ENCODE measurements around the gene HEBP1.
"Not testable (repeated sequence)": the region's sequence is repeated elsewhere in the genome, so short reads cannot be mapped to it uniquely, and the experiment has no call there.

The HEBP1 gene, protein sequence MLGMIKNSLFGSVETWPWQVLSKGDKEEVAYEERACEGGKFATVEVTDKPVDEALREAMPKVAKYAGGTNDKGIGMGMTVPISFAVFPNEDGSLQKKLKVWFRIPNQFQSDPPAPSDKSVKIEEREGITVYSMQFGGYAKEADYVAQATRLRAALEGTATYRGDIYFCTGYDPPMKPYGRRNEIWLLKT

DNA sequence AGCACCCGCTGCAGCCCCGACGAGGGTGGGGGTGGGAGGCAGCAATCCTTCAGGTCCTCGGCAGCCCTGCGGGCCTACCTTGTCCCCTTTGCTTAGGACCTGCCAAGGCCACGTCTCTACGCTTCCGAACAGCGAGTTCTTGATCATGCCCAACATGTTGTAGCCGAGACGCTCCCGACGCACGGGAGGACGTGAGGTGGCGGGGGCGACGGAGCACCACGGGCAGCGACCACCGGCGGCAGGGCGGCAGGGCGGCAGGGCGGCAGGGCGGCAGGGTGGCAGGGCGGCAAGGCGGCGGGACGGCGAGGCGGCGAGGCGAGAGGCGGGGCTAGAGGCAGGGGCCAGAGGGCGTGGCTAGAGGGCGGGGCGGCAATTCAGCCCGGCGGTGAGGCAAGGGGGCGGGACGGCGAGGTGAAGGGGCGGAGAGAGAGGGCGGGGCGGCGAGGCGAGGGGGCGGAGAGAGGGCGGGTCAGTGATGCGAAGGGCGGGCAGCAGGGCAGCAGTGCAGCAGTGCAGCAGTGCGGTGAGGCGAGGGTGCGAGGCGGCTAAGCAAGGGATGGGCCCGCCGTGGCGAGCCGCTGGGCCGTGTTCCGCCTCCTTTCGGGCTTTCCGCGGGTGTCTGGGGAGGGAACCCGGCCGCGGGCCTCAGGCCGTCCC, at the start of gene HEBP1:
Gene HEBP1, minus strand, starts transcription at position 307 of the 657 bp plus-strand sequence. Its CDS starts 151 bp downstream, at position 156.
- DNase-seq (ENCODE audit: low read depth) = peak; percentile 97

DNA sequence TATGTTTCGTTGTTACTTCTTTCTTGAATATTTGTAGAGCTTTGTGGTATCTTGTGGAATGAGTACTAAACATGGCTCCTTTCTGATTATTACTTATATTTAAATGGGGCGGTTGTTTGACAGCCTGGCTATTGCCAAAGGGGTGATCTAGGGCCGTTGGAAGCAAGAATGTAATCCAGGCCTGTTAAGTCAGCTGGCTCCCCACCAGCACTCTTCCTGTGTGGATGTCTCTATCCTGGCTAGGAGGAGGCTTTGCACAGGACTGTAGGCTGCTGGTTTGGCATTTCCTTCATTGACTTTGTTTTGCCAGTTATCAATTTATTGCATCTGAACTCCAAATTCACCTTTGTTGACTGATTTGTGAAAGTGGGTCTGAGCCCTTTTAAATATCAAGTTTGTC, 49.8 kb upstream of the HEBP1 start:
- no peak for DNase-seq (ENCODE audit: low read depth)

DNA sequence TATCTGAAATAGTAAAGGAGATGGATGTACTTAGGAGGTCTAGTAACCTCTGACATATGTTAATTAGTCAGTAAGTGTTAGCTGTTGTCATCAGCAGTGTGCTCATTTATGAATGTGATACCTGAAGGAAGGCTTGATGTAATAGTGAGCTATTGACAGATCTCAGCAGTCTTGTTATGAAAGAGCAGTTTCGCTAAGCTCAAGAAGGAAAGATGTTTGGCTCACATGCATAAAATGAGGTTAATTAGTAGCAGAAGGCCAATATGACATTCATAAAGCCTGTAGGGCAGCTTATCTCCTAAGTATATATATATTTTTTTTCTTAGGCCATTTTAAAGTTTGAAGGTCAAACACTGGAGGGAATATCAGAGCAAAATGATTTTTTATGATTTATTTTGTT, 46.9 kb upstream of the HEBP1 start:
- DNase-seq (ENCODE audit: low read depth) = no peak

DNA sequence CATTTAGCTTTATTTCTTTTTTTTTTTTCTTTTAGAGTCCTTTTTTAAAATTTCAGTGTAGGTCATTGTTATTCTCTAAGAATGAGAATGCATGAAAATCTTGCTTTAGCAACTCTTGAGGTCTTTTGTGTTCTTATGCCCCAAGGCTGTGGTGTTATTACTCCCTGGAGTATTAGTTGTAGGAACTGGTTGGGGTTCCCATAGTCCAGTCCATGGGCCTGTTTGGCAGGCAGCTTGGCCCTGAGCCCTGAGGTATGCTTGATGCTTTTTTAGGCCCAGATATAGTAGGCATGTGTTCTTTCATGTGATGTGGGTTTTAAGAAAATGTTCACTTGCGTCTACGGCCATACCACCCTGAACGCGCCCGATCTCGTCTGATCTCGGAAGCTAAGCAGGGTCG, 45.8 kb upstream of the HEBP1 start:
- DNase-seq (ENCODE audit: low read depth) = no peak

DNA sequence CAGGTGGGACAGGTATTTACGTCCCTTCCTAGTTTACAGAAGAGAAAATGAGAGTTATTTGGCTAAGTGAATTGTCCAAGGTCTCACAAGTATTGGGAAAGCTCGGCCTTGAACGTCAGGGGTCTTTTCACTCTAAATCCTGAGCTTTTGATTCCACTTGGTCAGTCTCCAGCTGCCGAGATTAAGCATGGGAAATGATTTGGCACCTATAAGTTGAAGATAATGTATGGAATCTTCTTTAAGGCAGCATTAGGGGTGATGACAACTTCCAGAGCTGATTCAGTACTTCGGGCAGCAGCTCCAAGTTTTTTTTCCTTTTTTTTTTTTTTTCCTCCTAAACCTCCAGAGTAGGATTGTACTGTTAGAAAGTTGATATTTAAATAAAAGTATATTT, 44.8 kb upstream of the HEBP1 start:
- DNase-seq (ENCODE audit: low read depth) = no peak

DNA sequence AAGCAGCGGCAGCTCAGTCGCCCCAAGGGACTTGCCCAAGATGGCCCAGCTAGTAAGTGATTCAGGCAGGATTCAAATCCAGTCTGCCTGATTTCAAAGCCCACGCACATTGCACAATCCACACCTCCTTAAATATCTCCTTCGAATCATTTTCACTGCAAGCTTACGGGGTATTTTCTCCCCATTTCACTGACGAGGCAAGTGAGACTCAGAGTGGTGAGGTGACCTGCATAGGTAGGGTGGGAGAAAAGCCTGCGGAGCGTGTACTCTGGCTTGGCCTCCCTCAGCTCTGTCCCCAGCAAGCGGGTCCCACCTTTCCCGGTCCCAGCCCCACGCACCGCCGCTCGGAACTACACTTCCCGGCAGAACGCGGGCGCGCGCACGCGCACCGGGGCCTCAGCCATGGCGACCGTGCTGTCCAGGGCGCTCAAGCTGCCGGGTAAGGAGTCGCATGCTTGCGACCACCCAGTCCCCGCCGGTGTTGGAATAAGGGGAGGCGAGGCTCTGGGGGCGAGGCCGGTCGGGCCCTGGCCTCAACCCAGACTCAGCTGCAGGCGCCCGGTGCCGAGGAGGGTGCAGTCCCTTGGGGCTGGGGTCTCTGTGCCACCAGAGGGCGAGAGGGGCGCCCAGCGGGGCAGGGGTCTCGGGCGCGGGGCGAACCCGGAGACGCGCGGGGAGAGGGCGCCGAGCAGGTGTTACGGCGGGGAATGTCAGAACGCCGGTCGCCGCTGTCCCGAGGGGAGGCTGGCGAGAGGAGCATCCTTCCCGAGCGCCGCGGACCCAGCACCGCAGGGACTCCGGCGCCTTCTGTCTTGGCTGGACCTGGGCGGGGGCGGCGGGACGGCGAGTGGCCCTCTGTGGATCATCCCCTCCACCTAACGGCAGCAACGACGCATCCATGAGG, 44.2 kb upstream of the HEBP1 start, which contains the start of gene FAM234B:
Gene FAM234B, plus strand, starts transcription at position 380 of the 904 bp plus-strand sequence. Its CDS starts 23 bp downstream, at position 403.
- peak; percentile 70 for DNase-seq (ENCODE audit: low read depth)

DNA sequence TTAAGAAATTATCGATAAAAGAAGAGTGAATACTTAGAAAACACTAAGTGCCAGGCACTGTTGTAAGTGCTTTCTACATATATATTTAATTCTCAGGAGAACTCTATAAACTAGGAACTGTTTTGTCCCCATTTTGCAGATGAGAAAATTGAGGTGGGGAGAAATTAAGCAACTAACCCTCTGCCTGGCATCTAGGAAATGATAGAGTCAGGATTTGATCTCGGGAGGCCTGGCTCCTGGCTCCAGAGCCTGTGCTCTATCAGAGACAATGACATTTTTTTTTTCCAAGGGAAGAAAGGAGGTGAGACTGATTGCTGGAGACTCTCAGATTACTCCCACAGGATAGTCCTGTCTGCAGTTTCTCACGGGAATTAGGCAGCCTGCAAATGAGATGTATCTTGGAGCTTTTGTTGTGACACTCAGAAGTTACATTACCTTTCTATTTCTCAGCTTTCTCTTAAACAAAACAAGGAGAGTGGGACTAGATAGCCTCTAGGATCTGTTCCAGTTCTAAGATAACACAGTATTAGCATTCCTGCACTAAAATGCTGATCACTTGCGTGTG, 42.7 kb upstream of the HEBP1 start:
- DNase-seq (ENCODE audit: low read depth) = no peak

DNA sequence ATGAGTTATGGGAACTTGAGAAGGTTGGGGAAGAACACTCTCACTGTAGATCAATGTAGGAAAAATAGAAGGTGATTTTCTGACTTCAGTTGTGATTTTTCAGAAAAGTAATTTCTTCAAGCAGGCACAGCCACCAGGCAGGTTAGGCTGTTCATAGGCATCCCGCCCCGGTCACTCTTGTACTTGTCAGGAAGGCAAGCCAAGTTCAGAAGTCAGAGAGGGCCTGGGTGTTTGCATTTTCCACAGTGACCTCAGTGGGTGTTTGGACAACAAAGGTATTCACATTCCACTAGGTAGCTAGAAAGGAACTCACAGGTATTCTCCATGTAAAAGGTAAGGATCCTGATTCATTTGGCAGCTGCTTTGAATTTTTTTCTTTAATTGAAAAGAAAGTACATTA, 41.2 kb upstream of the HEBP1 start:
- no peak for DNase-seq (ENCODE audit: low read depth)

DNA sequence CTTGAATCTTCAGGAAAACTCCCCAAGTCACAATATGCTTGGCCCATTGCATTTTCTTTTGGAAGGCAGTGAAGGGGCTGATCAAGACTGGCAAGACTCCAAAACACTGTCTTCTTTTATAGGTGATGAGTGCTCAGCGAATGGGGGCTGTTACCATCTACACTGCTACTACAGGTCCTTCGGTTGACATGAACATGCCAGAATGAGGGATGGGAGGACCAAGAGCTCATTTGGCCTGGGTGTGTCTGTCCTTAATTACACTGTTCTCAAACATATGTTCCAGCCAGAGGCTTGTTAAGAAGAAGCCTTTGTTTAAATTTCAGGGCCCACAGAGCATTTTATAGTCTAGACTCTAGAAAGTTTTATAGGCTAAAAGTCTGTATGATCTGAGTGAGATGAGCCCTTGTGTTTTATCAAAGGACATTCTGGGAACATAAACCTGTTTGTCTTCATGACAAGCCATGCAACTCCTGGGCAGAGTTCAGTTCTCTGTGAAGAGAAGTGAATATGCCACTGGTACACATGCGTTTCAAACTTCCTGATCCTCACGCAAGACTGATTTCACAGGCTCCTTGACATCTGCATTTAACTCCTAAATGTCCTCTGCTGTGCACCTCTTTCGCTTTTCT, 39.4 kb upstream of the HEBP1 start:
- DNase-seq (ENCODE audit: low read depth) = no peak

DNA sequence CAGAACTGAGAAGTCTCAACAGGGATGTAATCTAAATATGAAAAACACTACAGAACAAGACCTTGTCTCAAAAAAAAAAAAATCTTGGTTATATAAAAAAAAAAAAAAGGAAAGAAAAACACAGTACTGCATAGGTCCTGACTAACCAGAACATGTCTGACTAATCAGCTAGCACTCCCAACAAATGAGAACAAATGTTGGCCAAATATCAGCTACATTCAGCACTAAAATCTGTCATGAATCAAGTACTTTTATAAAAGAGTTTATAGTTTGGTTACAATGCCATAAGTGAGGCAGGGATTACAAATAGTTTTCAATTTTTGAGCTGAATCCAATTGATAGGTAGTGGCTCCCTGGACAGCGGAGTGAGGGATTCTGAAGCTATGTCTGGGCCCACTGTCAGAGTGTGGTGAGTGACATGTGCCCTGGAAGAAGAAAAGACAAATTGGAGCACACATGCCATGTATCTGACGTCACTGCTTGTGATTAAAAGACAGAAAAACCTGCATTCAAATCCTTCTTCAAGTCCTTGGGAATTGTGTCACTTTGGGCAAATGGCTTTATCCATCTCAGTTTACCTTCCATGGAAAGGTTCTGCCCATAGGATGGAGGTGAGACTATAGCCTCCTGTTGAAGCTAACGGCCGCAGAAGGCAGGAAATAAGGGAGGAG, 38.6 kb upstream of the HEBP1 start:
- no peak for DNase-seq (ENCODE audit: low read depth)

DNA sequence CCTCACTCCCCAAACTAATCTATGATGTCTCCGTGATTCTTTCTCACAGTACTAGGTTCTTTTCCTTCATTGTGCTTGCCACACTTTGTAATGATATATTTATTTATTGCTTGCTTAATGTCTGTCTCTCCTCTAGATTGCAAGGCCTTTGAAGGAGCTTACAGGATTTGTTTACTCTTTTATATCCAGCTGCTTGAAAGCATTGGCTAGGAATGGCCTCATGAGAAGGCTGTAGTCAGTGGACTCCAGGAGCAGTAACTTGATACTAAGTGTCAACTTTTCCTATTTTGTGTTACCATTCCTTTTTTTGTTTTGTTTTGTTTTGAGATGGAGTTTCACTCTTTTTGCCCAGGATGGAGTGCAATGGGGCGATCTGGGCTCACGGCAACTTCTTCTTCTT, 36.8 kb upstream of the HEBP1 start:
- no peak for DNase-seq (ENCODE audit: low read depth)

DNA sequence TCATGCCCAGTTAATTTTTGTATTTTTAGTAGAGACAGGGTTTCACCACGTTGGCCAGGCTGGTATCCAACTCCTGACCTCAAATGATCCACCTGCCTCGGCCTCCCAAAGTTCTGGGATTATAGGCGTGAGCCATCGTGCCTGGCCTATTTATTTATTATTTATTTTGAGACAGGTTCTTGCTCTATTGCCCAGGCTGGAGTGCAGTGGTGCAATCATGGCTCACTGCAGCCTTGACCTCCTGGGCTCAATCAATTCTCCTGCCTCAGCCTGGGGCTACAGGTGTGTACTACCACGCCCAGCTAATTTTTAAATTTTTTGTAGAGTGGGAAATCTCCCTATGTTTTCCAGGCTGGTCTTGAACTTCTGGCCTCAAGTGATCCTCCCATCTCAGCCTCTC, 35.3 kb upstream of the HEBP1 start:
- not testable (repeated sequence) for DNase-seq (ENCODE audit: low read depth)

DNA sequence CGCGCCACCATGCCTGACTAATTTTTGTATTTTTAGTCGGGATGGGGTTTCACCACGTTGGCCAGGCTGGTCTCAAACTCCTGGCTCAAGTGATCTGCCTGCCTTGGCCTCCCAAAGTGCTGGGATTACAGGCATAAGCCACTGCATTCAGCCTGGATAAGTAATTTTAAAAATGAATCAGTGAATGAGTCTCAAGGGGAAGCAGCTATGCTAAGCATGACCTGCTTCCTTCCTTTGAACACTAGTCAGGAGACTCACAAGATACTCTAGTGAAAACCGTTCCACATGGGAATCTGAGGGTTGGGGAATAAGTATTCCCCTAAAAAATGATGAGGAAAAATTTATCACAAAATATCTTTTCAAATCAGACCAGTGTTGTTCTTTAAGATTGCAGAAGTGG, 33.4 kb upstream of the HEBP1 start:
- no peak for DNase-seq (ENCODE audit: low read depth)

DNA sequence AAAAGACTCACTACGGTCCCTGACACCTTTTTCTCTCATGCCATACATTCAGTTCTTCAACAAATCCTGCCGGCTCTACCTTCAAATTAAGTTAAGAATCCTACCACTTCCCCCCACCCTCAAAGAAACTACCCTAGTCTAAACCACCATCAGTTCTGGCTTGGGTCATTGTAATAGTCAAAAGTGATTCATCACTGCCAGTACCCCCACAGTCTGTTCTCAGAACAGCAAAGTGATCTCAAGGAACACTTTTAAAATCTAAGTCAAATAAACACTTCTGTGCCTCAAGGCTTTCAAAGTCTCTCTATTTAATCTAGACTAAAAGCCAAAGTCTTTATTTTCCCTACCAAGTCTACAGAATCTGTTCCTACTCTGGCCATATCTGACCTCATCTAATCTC, 32.1 kb upstream of the HEBP1 start:
- no peak for DNase-seq (ENCODE audit: low read depth)

DNA sequence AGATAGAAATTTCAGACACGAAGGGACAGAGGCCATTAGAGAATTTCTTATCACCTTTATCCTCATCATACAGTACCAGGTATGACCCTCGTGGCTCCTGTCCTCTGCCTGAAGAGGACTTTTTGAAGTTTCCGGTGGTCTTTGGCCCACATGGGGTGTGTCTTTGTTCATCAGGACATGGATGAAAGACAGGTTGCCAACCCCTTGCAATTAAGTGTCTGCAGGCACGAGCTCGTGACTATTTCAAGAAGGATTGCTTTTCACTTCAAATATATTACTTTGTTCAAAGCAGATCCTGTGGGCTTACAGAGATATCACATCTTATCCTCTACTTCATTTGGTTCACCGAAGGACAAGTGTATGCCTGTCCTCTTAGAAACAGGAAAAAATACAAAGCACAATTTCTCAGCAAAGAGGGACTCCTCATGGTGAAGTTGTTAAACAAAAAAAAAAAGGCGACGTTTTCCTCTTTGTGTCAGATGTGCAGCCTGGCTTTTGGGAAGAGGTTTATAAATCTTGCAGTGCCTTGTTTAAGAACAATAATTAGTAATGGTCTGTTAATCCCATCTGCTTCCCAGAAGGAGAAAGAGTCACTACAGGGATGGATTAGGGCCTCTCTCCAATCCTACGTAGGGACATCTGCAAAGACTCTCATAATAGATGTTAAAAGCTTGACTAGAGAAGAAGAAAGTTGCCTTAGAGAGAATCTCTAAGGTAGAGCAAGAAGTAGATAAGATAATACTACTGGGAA, 30.7 kb upstream of the HEBP1 start:
- DNase-seq (ENCODE audit: low read depth) = no peak

DNA sequence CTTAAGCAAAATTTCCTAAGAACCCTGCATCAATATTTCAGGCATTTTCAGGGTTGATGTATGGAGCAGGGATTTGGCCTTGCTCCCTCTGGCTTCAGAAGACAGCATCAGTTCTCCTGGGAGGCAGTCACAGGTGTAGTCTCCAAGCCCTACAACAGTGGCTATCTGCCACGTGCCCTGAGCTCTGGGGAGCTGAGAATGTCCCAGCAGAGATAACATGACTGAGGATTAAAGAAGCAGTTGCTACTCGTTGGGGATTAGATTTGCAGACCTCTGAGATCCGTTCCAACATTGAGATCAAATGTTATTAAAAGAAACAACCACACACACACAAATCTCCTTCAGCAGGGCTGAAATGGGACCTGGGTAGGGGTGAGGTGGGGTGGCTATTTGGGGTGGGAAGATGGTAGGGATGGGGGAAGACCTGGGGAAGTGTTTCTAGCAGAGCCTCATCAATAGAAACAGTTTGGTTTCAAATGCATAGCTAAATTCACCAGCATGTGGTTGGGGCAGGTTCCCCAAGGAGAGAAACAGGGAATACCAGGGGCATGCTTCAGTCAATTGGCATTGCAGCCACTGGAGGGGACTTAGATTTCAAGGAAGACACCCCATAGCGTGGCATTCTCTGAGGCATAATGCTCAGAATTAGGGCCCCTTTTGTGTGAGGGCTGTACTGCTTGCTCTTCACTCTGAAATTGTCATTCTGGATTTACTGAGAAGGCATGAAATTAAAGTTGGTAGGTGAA, 28.9 kb upstream of the HEBP1 start:
- DNase-seq (ENCODE audit: low read depth) = no peak

DNA sequence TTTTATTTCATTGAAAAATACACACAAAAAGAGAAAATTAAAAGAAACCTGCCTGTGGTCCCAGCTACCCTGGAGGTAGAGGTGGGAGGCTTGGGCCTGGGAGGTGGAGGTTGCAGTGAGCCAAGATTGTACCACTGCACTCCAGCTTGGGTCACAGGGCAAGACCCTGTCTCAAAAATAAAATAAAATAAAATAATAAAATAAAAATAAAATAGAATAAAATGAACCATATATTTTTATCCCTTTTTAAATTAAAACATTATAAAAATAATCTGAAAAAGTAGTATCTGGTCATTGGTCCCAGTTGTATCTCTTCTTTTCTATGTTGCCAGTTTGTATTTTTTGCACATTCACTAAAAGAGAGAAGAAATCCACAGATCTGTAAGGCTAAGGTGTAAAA, 27.4 kb upstream of the HEBP1 start:
- no peak for DNase-seq (ENCODE audit: low read depth)

DNA sequence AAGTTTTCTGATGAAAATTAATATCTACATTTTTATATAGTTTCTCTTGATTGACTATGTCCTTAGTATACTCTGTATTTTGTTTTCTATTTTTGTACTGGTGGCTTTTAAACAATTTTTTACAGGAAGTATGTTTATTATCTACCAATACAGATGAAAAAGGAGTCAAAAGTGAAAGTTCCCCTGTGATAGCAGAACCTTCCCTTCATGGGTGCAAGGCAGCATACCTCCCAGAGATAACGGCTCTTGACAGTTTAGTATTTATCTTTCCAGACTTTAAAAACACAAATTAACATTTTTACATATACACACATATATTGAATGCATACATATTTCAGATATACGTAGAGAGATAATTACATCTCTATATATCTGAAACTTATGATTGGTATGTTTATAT, 27.0 kb upstream of the HEBP1 start:
- no peak for DNase-seq (ENCODE audit: low read depth)

DNA sequence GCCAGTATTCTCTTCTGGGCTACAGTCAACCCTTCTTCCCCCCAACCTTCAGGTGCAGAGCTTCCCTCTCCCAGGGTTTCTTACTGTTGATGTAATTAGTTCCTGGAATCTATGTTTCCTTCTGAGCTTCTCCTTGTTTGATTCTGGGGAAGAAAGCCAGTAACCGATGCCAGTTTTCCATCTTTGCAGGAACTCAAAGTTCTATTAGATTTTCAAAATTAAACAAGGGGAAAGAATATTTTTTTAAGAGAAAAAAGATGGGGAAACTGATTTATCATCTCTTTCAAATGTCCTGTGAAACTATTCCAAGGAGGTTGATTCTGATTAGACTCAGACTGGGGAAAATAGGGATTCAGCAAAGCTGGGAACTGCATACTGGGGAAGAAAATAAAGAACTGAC, 26.2 kb upstream of the HEBP1 start:
- no peak for DNase-seq (ENCODE audit: low read depth)

DNA sequence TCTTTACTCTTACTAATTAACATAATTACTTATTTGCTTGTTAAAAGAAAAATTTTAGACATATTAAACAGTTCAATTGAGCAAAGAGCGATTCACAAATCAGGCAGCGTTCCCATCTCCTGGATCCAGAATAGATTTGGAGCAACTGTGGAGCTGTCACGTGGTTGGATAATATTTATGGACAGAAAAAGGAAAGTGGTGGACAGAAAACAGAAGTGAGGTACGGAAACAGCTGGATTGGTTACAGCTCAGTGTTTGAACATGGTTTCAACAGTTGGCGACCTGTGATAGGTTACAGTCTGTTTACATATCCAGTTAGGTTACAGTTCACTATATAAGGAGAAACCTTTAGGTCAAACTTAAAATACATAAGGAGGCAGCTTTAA, 24.5 kb upstream of the HEBP1 start:
- no peak for DNase-seq (ENCODE audit: low read depth)

Data from activated T-cell treated with anti-CD3 and anti-CD28 coated beads for 1 hour (primary cell).